HepG2 (cell line): ENCODE measurements around the gene IGLL1. TPM values are rescaled to one million over a fixed set of nuclear protein-coding genes. Genes with fewer than 3 reads are reported as not detected.

ENCODE experiments used
- ATAC-seq: fragments of 200-7000 bp; cut with Tn5 transposase; 3 replicates; pipeline ENCODE4 v1.9.1; 2020; ENCODE audit warnings: mild to moderate bottlenecking, moderate library complexity
- BruUV-seq: library from RNA; stranded (reverse); fragments of 400-500 nt; replicated peaks from 2 replicates; lab custom pipeline; 2021; lab: Mats Ljungman, UMichigan
- CTCF ChIA-PET: fragments of 300-600 bp; formaldehyde crosslinking; extraction: SDS; loops from one replicate; lab custom pipeline; 2021; ENCODE audit warnings: low total read pairs, inconsistent platforms, low intra/inter-chr PET ratio; lab: Yijun Ruan, JAX
- POLR2A ChIA-PET: fragments of 350-600 bp; sonication (Branson Sonifier 250); formaldehyde crosslinking; loops from one replicate; lab custom pipeline; 2020; ENCODE audit warnings: antibody characterized with exemption, inconsistent platforms; lab: Yijun Ruan, JAX
- DNase-seq: peaks from one replicate; pipeline ENCODE4 v3.0.0-alpha.2; 2015; ENCODE audit warnings: low spot score
- FAIRE-seq: peaks from 3 replicates; lab custom pipeline; 2011; peaks lifted over from hg19 to GRCh38; lab: Jason Lieb, UNC
- H2AFZ ChIP-seq: one replicate; pipeline ENCODE4 v1.6.1; 2011; ENCODE audit warnings: low read length, inconsistent platforms
- H3K27ac ChIP-seq: fragments of 300-600 bp; 3 replicates; pipeline ENCODE4 v1.8.0; 2011; ENCODE audit warnings: mixed run types, mild to moderate bottlenecking, mixed read lengths, low read length, inconsistent platforms; ENCODE audit not compliant: insufficient read depth; ENCODE audit errors: extremely low read length
- H3K27me3 ChIP-seq, 2 experiments: fragments of 200-600 bp in 1 of 2; 2 replicates in 1 of 2; 3 replicates in 1 of 2; pipeline versions ENCODE4 v1.6.0 to v1.8.0; 2011; ENCODE audit warnings: low read length in 2 of 2, mild to moderate bottlenecking in 2 of 2, moderate library complexity in 2 of 2, inconsistent platforms in 1 of 2; ENCODE audit not compliant: insufficient read depth in 2 of 2, control insufficient read depth in 1 of 2
- H3K36me3 ChIP-seq, 2 experiments: fragments of 200-600 bp in 1 of 2; replicated peaks in 1 of 2; 2 replicates in 1 of 2; 3 replicates in 1 of 2; pipeline versions ENCODE4 v1.5.1 to v1.8.0; 2011; ENCODE audit warnings: low read length in 2 of 2, inconsistent platforms in 1 of 2; ENCODE audit not compliant: insufficient read depth in 2 of 2, control insufficient read depth in 1 of 2
- H3K4me1 ChIP-seq: 2 replicates; pipeline ENCODE4 v1.5.1; 2012; ENCODE audit warnings: low read length, inconsistent platforms; ENCODE audit not compliant: insufficient read depth
- H3K4me2 ChIP-seq: 2 replicates; pipeline ENCODE4 v1.6.0; 2011; ENCODE audit warnings: low read depth, low read length, inconsistent platforms
- H3K4me3 ChIP-seq, 3 experiments: fragments of 200-600 bp in 1 of 3; sonication (generic), shearing (Covaris generic) in 1 of 3; replicated peaks in 1 of 3; 2 replicates each; pipeline ENCODE4 v1.5.1; 2011 to 2016; ENCODE audit warnings: low read length in 3 of 3, inconsistent platforms in 2 of 3, low read depth in 2 of 3, mild to moderate bottlenecking in 2 of 3, control low read depth in 1 of 3, mixed read lengths in 1 of 3; ENCODE audit not compliant: insufficient read depth in 1 of 3
- H3K79me2 ChIP-seq: one replicate; pipeline ENCODE4 v1.6.1; 2011; ENCODE audit warnings: low read length, inconsistent platforms; ENCODE audit not compliant: insufficient read depth
- H3K9ac ChIP-seq: 2 replicates; pipeline ENCODE4 v1.6.0; 2011; ENCODE audit warnings: mild to moderate bottlenecking, low read depth, low read length, inconsistent platforms; ENCODE audit not compliant: insufficient read depth
- H3K9me3 ChIP-seq: 2 replicates; pipeline ENCODE4 v1.5.1; 2012; ENCODE audit warnings: mild to moderate bottlenecking, low read length
- H4K20me1 ChIP-seq: 2 replicates; pipeline ENCODE4 v1.6.0; 2011; ENCODE audit warnings: inconsistent platforms, mild to moderate bottlenecking, low read length, moderate library complexity; ENCODE audit not compliant: insufficient read depth
- HNF4G ChIP-seq, 2 experiments: sonication (generic) in 1 of 2; formaldehyde crosslinking in 1 of 2; IDR thresholded peaks; 2 replicates each; pipeline versions ENCODE4 v1.4.0 to v1.6.1; 2011 to 2020; ENCODE audit warnings: borderline replicate concordance in 2 of 2, low read depth in 2 of 2, mild to moderate bottlenecking in 2 of 2, low read length in 1 of 2, missing genetic modification reagents in 1 of 2, moderate library complexity in 1 of 2
- MAZ ChIP-seq, 2 experiments: sonication (generic) in 1 of 2; formaldehyde crosslinking in 1 of 2; IDR thresholded peaks; 2 replicates each; pipeline versions ENCODE4 v1.5.0 to v1.6.1; 2012 to 2020; ENCODE audit warnings: low read depth in 2 of 2, mild to moderate bottlenecking in 2 of 2, borderline replicate concordance in 1 of 2, improper control_type of control experiment in 1 of 2, low read length in 1 of 2, missing genetic modification reagents in 1 of 2, moderate library complexity in 1 of 2
- NAIF1 ChIP-seq: sonication (generic); formaldehyde crosslinking; IDR thresholded peaks from 2 replicates; pipeline ENCODE4 v1.5.0; 2020; ENCODE audit warnings: mild to moderate bottlenecking, missing genetic modification reagents, borderline replicate concordance
- POGK ChIP-seq: sonication (generic); formaldehyde crosslinking; conservative IDR thresholded peaks from 2 replicates; pipeline ENCODE4 v1.8.0; 2022; ENCODE audit warnings: mild to moderate bottlenecking, moderate library complexity, missing genetic modification reagents
- POLR2AphosphoS5 ChIP-seq: IDR thresholded peaks from 2 replicates; pipeline ENCODE4 v1.6.1; 2012; ENCODE audit warnings: low read depth, low read length
- PPARG ChIP-seq: conservative IDR thresholded peaks from 2 replicates; pipeline ENCODE4 v1.6.1; 2016; ENCODE audit warnings: missing biosample characterization, missing genetic modification reagents
- SNAI1 ChIP-seq: sonication (generic); formaldehyde crosslinking; IDR thresholded peaks from 2 replicates; pipeline ENCODE4 v1.5.0; 2020; ENCODE audit warnings: mild to moderate bottlenecking, missing genetic modification reagents, borderline replicate concordance
- TEF ChIP-seq: sonication (generic); formaldehyde crosslinking; IDR thresholded peaks from 2 replicates; pipeline ENCODE4 v1.5.0; 2020; ENCODE audit warnings: missing genetic modification reagents
- ZNF260 ChIP-seq: sonication (generic); formaldehyde crosslinking; IDR thresholded peaks from 2 replicates; pipeline ENCODE4 v1.4.0; 2020; ENCODE audit warnings: missing genetic modification reagents, low read depth, mild to moderate bottlenecking, borderline replicate concordance
- ZNF589 ChIP-seq: sonication (generic); formaldehyde crosslinking; conservative IDR thresholded peaks from 2 replicates; pipeline ENCODE4 v1.8.0; 2022; ENCODE audit warnings: mild to moderate bottlenecking, moderate library complexity, missing genetic modification reagents
- WGBS: methylation state at CpG from one replicate; pipeline ENCODE4 v1.1.6; 2017; ENCODE audit warnings: low lambda C conversion rate; 5-methylcytosine and 5-hydroxymethylcytosine counted together
- in situ Hi-C: cut with HindIII; loops from 2 replicates; pipeline ENCODE4 v1.10.0; 2017; ENCODE audit warnings: low pct_unique_long_range_greater_than_20kb; ENCODE audit not compliant: extremely low pct_ligation_motif_present
- intact Hi-C: fragments of 100-400 bp; cut with micrococcal nuclease; formaldehyde crosslinking; loops from one replicate; pipeline ENCODE4 v1.10.0; 2022; ENCODE audit not compliant: unreplicated experiment
- polyA plus RNA-seq, 8 experiments: library from polyadenylated mRNA; depleted of rRNA in 3 of 8; stranded (reverse) in 7 of 8; unstranded in 1 of 8; fragments of >200 nt; fragmentation: Illumina TruSeq in 4 of 8; extraction: Trizol in 4 of 8; gene quantifications; 2 replicates each; pipeline versions ENCODE4 v1.2.1 to v1.2.3, GENCODE V29; 2011 to 2016; ENCODE audit warnings: low read depth in 4 of 8, missing spikeins in 1 of 8, mixed read lengths in 1 of 8; ENCODE audit not compliant: insufficient read depth in 1 of 8
- total RNA-seq, 5 experiments: library from RNA; depleted of rRNA; stranded (reverse); fragments of >200 nt; fragmentation: Illumina TruSeq; extraction: Trizol; gene quantifications; 2 replicates each; pipeline ENCODE4 v1.2.3, GENCODE V29; 2016; ENCODE audit warnings: low read depth in 1 of 5
- TF ChIP-seq, protein P1 (sequence below): sonication (generic); formaldehyde crosslinking; IDR thresholded peaks from 2 replicates; pipeline ENCODE4 v1.8.0; 2022; ENCODE audit warnings: low read depth, missing genetic modification reagents

The IGLL1 gene
- total and polyA plus RNA-seq, 2 of the 13 experiments (the other 11 are each of a cell fraction or from before 2014, with no cell fraction given), result not detected

DNA sequence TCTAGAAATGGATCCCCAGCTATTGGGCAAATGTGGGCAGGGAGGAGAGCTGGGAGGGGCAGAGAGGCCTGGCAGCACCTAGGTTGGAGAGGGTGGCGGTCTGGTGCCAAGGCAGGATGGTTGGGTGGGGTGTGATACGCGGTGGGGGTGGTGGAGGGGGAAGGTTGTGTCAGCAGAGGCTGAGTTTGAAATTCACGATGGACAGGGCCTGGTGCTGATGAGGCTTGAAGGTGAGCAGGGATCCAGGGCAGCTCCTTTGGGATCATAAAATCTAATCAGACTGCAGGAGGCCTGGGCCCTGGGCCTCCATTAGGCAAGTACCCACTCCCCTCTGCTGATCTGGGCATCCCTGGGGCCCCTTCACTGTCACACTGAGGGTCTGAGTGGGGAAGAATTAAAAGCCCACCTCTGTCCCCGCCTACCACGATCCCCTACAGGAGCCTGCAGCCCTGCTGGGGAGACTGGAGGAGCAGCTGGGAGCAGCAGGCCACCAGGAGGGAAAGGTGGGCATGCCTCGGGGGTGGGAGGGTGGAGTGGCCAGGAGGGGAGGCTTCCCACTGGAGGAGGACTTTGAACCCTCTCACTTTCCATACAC, 24.0 kb downstream of the IGLL1 start (continued):
- TF ChIP-seq, protein P1, sequence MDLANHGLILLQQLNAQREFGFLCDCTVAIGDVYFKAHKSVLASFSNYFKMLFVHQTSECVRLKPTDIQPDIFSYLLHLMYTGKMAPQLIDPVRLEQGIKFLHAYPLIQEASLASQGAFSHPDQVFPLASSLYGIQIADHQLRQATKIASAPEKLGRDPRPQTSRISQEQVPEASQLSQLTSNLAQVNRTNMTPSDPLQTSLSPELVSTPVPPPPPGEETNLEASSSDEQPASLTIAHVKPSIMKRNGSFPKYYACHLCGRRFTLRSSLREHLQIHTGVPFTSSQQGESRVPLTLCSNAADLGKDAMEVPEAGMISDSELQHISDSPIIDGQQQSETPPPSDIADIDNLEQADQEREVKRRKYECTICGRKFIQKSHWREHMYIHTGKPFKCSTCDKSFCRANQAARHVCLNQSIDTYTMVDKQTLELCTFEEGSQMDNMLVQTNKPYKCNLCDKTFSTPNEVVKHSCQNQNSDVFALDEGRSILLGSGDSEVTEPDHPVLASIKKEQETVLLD (CRISPR knock-in tag), result no peak
- TF ChIP-seq POGK (CRISPR knock-in tag) (no peak), PPARG (CRISPR knock-in tag) (no peak), MAZ (IDR thresholded peaks at IDR 0.05; ENCODE audit: borderline replicate concordance, low read depth, low read length) (no peak), MAZ (CRISPR knock-in tag; IDR thresholded peaks at IDR 0.05; ENCODE audit: low read depth) (no peak)

DNA sequence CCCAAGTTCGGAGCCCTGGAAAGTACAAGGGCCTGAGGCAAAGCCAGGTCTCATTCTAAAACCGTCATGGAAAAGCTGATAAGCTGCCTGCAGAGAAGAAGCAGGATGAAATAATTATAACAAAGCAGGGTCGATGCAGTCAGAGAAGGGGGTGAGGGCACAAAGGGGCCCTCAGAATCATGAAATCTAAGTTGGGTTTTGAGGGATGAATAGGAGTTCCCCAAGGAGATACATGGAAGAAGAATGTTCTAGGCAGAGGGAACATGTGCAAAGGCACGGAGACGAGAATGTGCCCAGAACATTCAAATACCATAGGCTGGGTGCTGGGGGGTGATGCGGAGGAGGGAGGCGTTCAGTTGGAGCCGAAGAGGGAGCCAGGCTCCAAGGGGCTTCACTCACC, 25.0 kb downstream of the IGLL1 start:
- Histone ChIP-seq H3K4me1 (no peaks in the 10 kb centered on the region), H3K4me3 (no peak overlapping the region), H3K36me3 (no peaks in the 10 kb centered on the region), H4K20me1 (no peaks in the 10 kb centered on the region), H3K79me2 (no peaks in the 10 kb centered on the region), H2AFZ (no peak overlapping the region), H3K9me3 (no peaks in the 10 kb centered on the region), H3K27ac (no peak overlapping the region), H3K9ac (no peak overlapping the region), H3K27me3 (no peaks in the 10 kb centered on the region; a peak in 1 of 5 replicates), H3K4me2 (no peak overlapping the region)
- WGBS, result 43% methylated on average over 8 of the region's 8 CpGs
- POLR2A ChIA-PET, result no interaction called here
- no peak for DNase-seq
- CTCF ChIA-PET, result no interaction called here
- ATAC-seq, result no peak
- BruUV-seq, result no TSS peak
- intact Hi-C loops (no loop called here), in situ Hi-C loops (loop anchor here (25.0 kb wide), 1 partner anchor 393 kb away; no protein-coding TSS in a partner anchor)
- no peak for FAIRE-seq
- no peak for TF ChIP-seq SNAI1 (CRISPR knock-in tag)
- TF ChIP-seq NAIF1 (CRISPR knock-in tag), result no peak
- TF ChIP-seq ZNF589 (CRISPR knock-in tag), result no peak
- no peak for TF ChIP-seq POLR2AphosphoS5
- TF ChIP-seq HNF4G (IDR thresholded peaks at IDR 0.05; ENCODE audit: borderline replicate concordance, low read depth, low read length), result no peak
- no peak for TF ChIP-seq HNF4G (CRISPR knock-in tag; IDR thresholded peaks at IDR 0.05; ENCODE audit: borderline replicate concordance, low read depth)
- no peak for TF ChIP-seq TEF (CRISPR knock-in tag)
- TF ChIP-seq ZNF260, result no peak
